NT2/D1 (cell line): ENCODE results near the gene GADD45B.

Experiments
- YY1 ChIP-seq: IDR thresholded peaks from 2 replicates; pipeline ENCODE4 v1.6.1; 2011; ENCODE audit not compliant: insufficient read length, insufficient read depth
- ZNF274 ChIP-seq: IDR thresholded peaks from 2 replicates; pipeline ENCODE4 v1.6.1; 2011; ENCODE audit warnings: mild to moderate bottlenecking, low read depth, low read length

- TF ChIP-seq ZNF274, result no peak
- no peak for TF ChIP-seq YY1
These were observed 32.1 kb upstream of the GADD45B start for GRCh38 chr19:2443785-2444182.
